ENCODE data around the gene KRT85.

The KRT85 gene

GRCh38 chr12:52395761-52396434 is 28.6 kb upstream of the KRT85 start:
- Histone ChIP-seq H3K27ac (ENCODE audit: low read length, poor library complexity, severe bottlenecking) (no peak overlapping the region), H2BK120ac (ENCODE audit: low read depth, low read length) (no peak overlapping the region), H3K4ac (ENCODE audit: low read depth in 1 of 2, low read length in 2 of 2) (no peak overlapping the region), H2BK5ac (ENCODE audit: low read depth, low read length, poor library complexity, severe bottlenecking) (no peak overlapping the region), H4K8ac (ENCODE audit: low read length) (no peak overlapping the region), H2AK5ac (ENCODE audit: low read length, severe bottlenecking) (no peak overlapping the region), H3K9me3 (ENCODE audit: control insufficient read depth, low read length) (no peaks in the 10 kb centered on the region), H3K4me2 (ENCODE audit: low read length, poor library complexity, severe bottlenecking) (no peak overlapping the region), H2BK12ac (ENCODE audit: low read length in 2 of 2) (no peak overlapping the region), H3K18ac (ENCODE audit: low read depth in 1 of 2, low read length in 2 of 2) (no peak overlapping the region), H3K27me3 (ENCODE audit: control insufficient read depth in 1 of 2, insufficient read depth in 1 of 2, low read length in 2 of 2) (peaks cover 58 to 78% of the 10 kb centered on the region in 2 experiments), H3K36me3 (ENCODE audit: control insufficient read depth in 1 of 2, insufficient read depth in 2 of 2, low read depth in 1 of 2, low read length in 2 of 2) (no peaks in the 10 kb centered on the region), H3K23ac (ENCODE audit: low read length in 2 of 2) (no peak overlapping the region), H3K4me1 (ENCODE audit: control insufficient read depth, insufficient read depth, low read depth, low read length) (peaks cover 1% of the 10 kb centered on the region), H3K4me3 (ENCODE audit: insufficient read depth in 1 of 2, low read depth in 1 of 2, low read length in 2 of 2) (no peak overlapping the region), H2BK15ac (ENCODE audit: low read depth, poor library complexity, severe bottlenecking) (no peak overlapping the region), H3K9ac (ENCODE audit: low read length) (no peak overlapping the region), H3K14ac (ENCODE audit: low read length in 2 of 2) (no peak overlapping the region), H2AFZ (ENCODE audit: low read depth, low read length) (no peak overlapping the region), H4K91ac (ENCODE audit: low read length) (no peak overlapping the region), H3K79me1 (replicated peaks; ENCODE audit: low read length, poor library complexity, severe bottlenecking) (no peaks in the 10 kb centered on the region)
- WGBS = 57% methylated on average over 20 of the region's 20 CpGs
- no peak for DNase-seq

- Histone ChIP-seq H2AFZ (ENCODE audit: low read depth, low read length) (no peak overlapping the region), H3K18ac (ENCODE audit: low read depth in 1 of 2, low read length in 2 of 2) (no peak overlapping the region), H4K91ac (ENCODE audit: low read length) (no peak overlapping the region), H3K14ac (ENCODE audit: low read length in 2 of 2) (no peak overlapping the region), H3K4me1 (ENCODE audit: control insufficient read depth, insufficient read depth, low read depth, low read length) (peaks cover 1% of the 10 kb centered on the region), H3K9me3 (ENCODE audit: control insufficient read depth, low read length) (no peaks in the 10 kb centered on the region), H3K23ac (ENCODE audit: low read length in 2 of 2) (peak overlapping the region in 1 of 2 experiments; percentile 11), H3K27ac (ENCODE audit: low read length, poor library complexity, severe bottlenecking) (no peak overlapping the region), H2AK5ac (ENCODE audit: low read length, severe bottlenecking) (no peak overlapping the region), H2BK5ac (ENCODE audit: low read depth, low read length, poor library complexity, severe bottlenecking) (no peak overlapping the region), H4K8ac (ENCODE audit: low read length) (no peak overlapping the region), H3K27me3 (ENCODE audit: control insufficient read depth in 1 of 2, insufficient read depth in 1 of 2, low read length in 2 of 2) (peaks cover 60 to 72% of the 10 kb centered on the region in 2 experiments), H2BK12ac (ENCODE audit: low read length in 2 of 2) (no peak overlapping the region), H3K79me1 (replicated peaks; ENCODE audit: low read length, poor library complexity, severe bottlenecking) (no peaks in the 10 kb centered on the region), H3K9ac (ENCODE audit: low read length) (no peak overlapping the region), H3K36me3 (ENCODE audit: control insufficient read depth in 1 of 2, insufficient read depth in 2 of 2, low read depth in 1 of 2, low read length in 2 of 2) (no peaks in the 10 kb centered on the region), H2BK120ac (ENCODE audit: low read depth, low read length) (no peak overlapping the region), H3K4me3 (ENCODE audit: insufficient read depth in 1 of 2, low read depth in 1 of 2, low read length in 2 of 2) (no peak overlapping the region), H2BK15ac (ENCODE audit: low read depth, poor library complexity, severe bottlenecking) (no peak overlapping the region), H3K4ac (ENCODE audit: low read depth in 1 of 2, low read length in 2 of 2) (no peak overlapping the region), H3K4me2 (ENCODE audit: low read length, poor library complexity, severe bottlenecking) (no peak overlapping the region)
- DNase-seq = no peak
- WGBS = 77% methylated on average over 13 of the region's 13 CpGs
Observed at GRCh38 chr12:52394836-52395405, 27.6 kb upstream of the KRT85 start.

- Histone ChIP-seq H3K14ac (ENCODE audit: low read length in 2 of 2) (no peak overlapping the region), H2BK15ac (ENCODE audit: low read depth, poor library complexity, severe bottlenecking) (no peak overlapping the region), H3K4me3 (ENCODE audit: insufficient read depth in 1 of 2, low read depth in 1 of 2, low read length in 2 of 2) (no peak overlapping the region)
Observed at GRCh38 chr12:52392465-52393007, 25.3 kb upstream of the KRT85 start.

GRCh38 chr12:52391618-52392002 is 24.3 kb upstream of the KRT85 start:
- H3K4me1 ChIP-seq (ENCODE audit: control insufficient read depth, insufficient read depth, low read depth, low read length) = peaks cover 1% of the 10 kb centered on the region
- 71% methylated on average over 4 of the region's 4 CpGs for WGBS

More at GRCh38 chr12:52392465-52393007, 25.3 kb upstream of the KRT85 start:
- H3K4ac ChIP-seq (ENCODE audit: low read depth in 1 of 2, low read length in 2 of 2) = no peak overlapping the region
- no peak overlapping the region for H3K27ac ChIP-seq (ENCODE audit: low read length, poor library complexity, severe bottlenecking)
- peaks cover 1% of the 10 kb centered on the region for H3K4me1 ChIP-seq (ENCODE audit: control insufficient read depth, insufficient read depth, low read depth, low read length)
- no peak overlapping the region for H4K8ac ChIP-seq (ENCODE audit: low read length)
- H2BK12ac ChIP-seq (ENCODE audit: low read length in 2 of 2) = no peak overlapping the region
- no peak overlapping the region for H2BK5ac ChIP-seq (ENCODE audit: low read depth, low read length, poor library complexity, severe bottlenecking)
- H3K27me3 ChIP-seq (ENCODE audit: control insufficient read depth in 1 of 2, insufficient read depth in 1 of 2, low read length in 2 of 2) = peaks cover 62 to 72% of the 10 kb centered on the region in 2 experiments
- DNase-seq = no peak
- H3K79me1 ChIP-seq (replicated peaks; ENCODE audit: low read length, poor library complexity, severe bottlenecking) = no peaks in the 10 kb centered on the region
- no peaks in the 10 kb centered on the region for H3K36me3 ChIP-seq (ENCODE audit: control insufficient read depth in 1 of 2, insufficient read depth in 2 of 2, low read depth in 1 of 2, low read length in 2 of 2)
- no peak overlapping the region for H3K4me2 ChIP-seq (ENCODE audit: low read length, poor library complexity, severe bottlenecking)
- H4K91ac ChIP-seq (ENCODE audit: low read length) = no peak overlapping the region
- H3K18ac ChIP-seq (ENCODE audit: low read depth in 1 of 2, low read length in 2 of 2) = no peak overlapping the region
- H3K9ac ChIP-seq (ENCODE audit: low read length) = no peak overlapping the region
- no peak overlapping the region for H3K23ac ChIP-seq (ENCODE audit: low read length in 2 of 2)
- 81% methylated on average over 7 of the region's 7 CpGs for WGBS
- H2AK5ac ChIP-seq (ENCODE audit: low read length, severe bottlenecking) = no peak overlapping the region
- no peak overlapping the region for H2BK120ac ChIP-seq (ENCODE audit: low read depth, low read length)
- no peak overlapping the region for H2AFZ ChIP-seq (ENCODE audit: low read depth, low read length)
- H3K9me3 ChIP-seq (ENCODE audit: control insufficient read depth, low read length) = no peaks in the 10 kb centered on the region

More at GRCh38 chr12:52391618-52392002, 24.3 kb upstream of the KRT85 start:
- no peak overlapping the region for H3K27ac ChIP-seq (ENCODE audit: low read length, poor library complexity, severe bottlenecking)
- no peak overlapping the region for H4K91ac ChIP-seq (ENCODE audit: low read length)
- H3K9me3 ChIP-seq (ENCODE audit: control insufficient read depth, low read length) = no peaks in the 10 kb centered on the region
- no peak for DNase-seq
- no peak overlapping the region for H4K8ac ChIP-seq (ENCODE audit: low read length)
- H2BK120ac ChIP-seq (ENCODE audit: low read depth, low read length) = no peak overlapping the region
- no peak overlapping the region for H3K14ac ChIP-seq (ENCODE audit: low read length in 2 of 2)
- H3K4ac ChIP-seq (ENCODE audit: low read depth in 1 of 2, low read length in 2 of 2) = no peak overlapping the region
- no peak overlapping the region for H2BK5ac ChIP-seq (ENCODE audit: low read depth, low read length, poor library complexity, severe bottlenecking)
- H3K18ac ChIP-seq (ENCODE audit: low read depth in 1 of 2, low read length in 2 of 2) = no peak overlapping the region
- H3K4me3 ChIP-seq (ENCODE audit: insufficient read depth in 1 of 2, low read depth in 1 of 2, low read length in 2 of 2) = no peak overlapping the region
- no peak overlapping the region for H2AK5ac ChIP-seq (ENCODE audit: low read length, severe bottlenecking)
- H3K27me3 ChIP-seq (ENCODE audit: control insufficient read depth in 1 of 2, insufficient read depth in 1 of 2, low read length in 2 of 2) = peaks cover 61 to 73% of the 10 kb centered on the region in 2 experiments
- no peak overlapping the region for H2BK12ac ChIP-seq (ENCODE audit: low read length in 2 of 2)
- no peak overlapping the region for H3K9ac ChIP-seq (ENCODE audit: low read length)
- H3K4me2 ChIP-seq (ENCODE audit: low read length, poor library complexity, severe bottlenecking) = no peak overlapping the region
- no peaks in the 10 kb centered on the region for H3K36me3 ChIP-seq (ENCODE audit: control insufficient read depth in 1 of 2, insufficient read depth in 2 of 2, low read depth in 1 of 2, low read length in 2 of 2)
- no peak overlapping the region for H3K23ac ChIP-seq (ENCODE audit: low read length in 2 of 2)
- no peak overlapping the region for H2BK15ac ChIP-seq (ENCODE audit: low read depth, poor library complexity, severe bottlenecking)
- H3K79me1 ChIP-seq (replicated peaks; ENCODE audit: low read length, poor library complexity, severe bottlenecking) = no peaks in the 10 kb centered on the region
- no peak overlapping the region for H2AFZ ChIP-seq (ENCODE audit: low read depth, low read length)
